ENCODE results near the gene CBLN3.

- TF ChIP-seq CTCF (IDR thresholded peaks at IDR 0.05) = peak in 1 of 6 experiments; percentile 17
- no peak for TF ChIP-seq POLR2A (IDR thresholded peaks at IDR 0.05)
These were observed 1.5 kb upstream of the CBLN3 start for GRCh38 chr14:24430682-24431568.
